Brain microvascular endothelial cell (primary cell): ENCODE data around the gene RAD1.

Source experiments
- DNase-seq: peaks from one replicate; pipeline ENCODE4 v3.0.0-alpha.2; 2020
- H3K27ac ChIP-seq: fragments of 250-450 bp; sonication (Bioruptor Pico); 2 replicates; pipeline ENCODE4 v1.5.1; 2020; ENCODE audit warnings: mild to moderate bottlenecking, moderate library complexity
- H3K27me3 ChIP-seq: fragments of 250-450 bp; sonication (Bioruptor Pico); replicated peaks from 2 replicates; pipeline ENCODE4 v1.5.1; 2020; ENCODE audit warnings: mild to moderate bottlenecking
- H3K36me3 ChIP-seq: fragments of 250-450 bp; sonication (Bioruptor Pico); replicated peaks from 2 replicates; pipeline ENCODE4 v1.5.1; 2020; ENCODE audit warnings: mild to moderate bottlenecking
- H3K4me3 ChIP-seq: 2 replicates; pipeline ENCODE4 v1.5.1; 2011; ENCODE audit warnings: low read depth, mild to moderate bottlenecking, control low read depth, low read length, moderate library complexity
- in situ Hi-C: cut with HindIII; loops from 2 replicates; pipeline ENCODE4 v1.10.0; 2017; ENCODE audit warnings: low sequenced_read_pairs, low pct_ligation_motif_present
- TF ChIP-seq, protein P1 (sequence below): IDR thresholded peaks from 2 replicates; pipeline ENCODE4 v1.5.1; 2011; ENCODE audit warnings: low read depth, mild to moderate bottlenecking, moderate library complexity, low read length, control low read depth, inconsistent platforms; ENCODE audit errors: missing control alignments

Gene RAD1

DNA sequence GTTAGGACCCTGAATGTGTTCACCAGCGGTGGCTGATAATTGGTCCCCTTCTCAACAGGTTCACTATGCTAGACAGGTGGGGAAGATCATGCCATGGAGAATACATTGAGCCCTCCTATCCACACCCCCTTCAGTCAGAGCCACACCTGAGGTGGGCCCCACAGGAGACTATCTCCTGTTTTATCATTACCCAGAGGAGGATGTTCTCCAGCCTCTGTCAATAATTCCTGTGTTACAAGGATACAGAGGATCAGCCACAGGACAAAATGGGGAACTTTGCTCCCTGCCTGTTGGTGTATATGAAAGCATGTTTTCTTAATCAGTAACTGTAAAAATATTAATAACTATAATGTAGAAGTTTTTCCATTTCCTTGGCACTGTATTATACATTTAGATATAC lies 25.9 kb downstream of the RAD1 start:
- Histone ChIP-seq H3K27me3 (no peaks in the 10 kb centered on the region), H3K36me3 (no peaks in the 10 kb centered on the region), H3K27ac (no peak overlapping the region), H3K4me3 (no peak overlapping the region)
- in situ Hi-C loops, result no loop called here
- DNase-seq, result no peak
- TF ChIP-seq, protein P1, sequence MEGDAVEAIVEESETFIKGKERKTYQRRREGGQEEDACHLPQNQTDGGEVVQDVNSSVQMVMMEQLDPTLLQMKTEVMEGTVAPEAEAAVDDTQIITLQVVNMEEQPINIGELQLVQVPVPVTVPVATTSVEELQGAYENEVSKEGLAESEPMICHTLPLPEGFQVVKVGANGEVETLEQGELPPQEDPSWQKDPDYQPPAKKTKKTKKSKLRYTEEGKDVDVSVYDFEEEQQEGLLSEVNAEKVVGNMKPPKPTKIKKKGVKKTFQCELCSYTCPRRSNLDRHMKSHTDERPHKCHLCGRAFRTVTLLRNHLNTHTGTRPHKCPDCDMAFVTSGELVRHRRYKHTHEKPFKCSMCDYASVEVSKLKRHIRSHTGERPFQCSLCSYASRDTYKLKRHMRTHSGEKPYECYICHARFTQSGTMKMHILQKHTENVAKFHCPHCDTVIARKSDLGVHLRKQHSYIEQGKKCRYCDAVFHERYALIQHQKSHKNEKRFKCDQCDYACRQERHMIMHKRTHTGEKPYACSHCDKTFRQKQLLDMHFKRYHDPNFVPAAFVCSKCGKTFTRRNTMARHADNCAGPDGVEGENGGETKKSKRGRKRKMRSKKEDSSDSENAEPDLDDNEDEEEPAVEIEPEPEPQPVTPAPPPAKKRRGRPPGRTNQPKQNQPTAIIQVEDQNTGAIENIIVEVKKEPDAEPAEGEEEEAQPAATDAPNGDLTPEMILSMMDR, result no peak

- no peak for DNase-seq
- in situ Hi-C loops, result no loop called here
- Histone ChIP-seq H3K4me3 (no peak overlapping the region), H3K27me3 (no peaks in the 10 kb centered on the region), H3K36me3 (no peaks in the 10 kb centered on the region), H3K27ac (no peak overlapping the region)
- TF ChIP-seq, protein P1, result no peak
These were observed 28.7 kb downstream of the RAD1 start for GRCh38 chr5:34886392-34887119.

- no peak for DNase-seq
- H3K27ac ChIP-seq, result no peak overlapping the region
- TF ChIP-seq, protein P1, result no peak
These were observed 34.1 kb downstream of the RAD1 start for GRCh38 chr5:34881246-34881645.

DNA sequence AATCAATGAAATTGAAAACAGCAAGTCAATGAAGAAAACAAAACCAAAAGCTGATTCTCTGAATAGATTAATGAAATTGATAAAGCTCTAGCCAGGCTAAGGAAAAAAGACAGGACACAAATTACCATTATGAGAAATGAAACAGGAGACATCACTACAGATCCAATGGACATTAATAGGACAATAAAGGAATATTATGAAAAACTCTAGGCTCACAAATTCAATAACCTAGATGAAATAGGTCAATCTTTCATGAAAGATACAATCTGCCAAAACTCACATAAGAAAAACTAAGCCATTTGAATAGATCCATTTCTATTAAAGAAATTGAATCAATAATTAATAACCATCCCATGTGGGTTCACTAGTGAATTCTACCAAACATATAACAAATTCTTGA lies 39.0 kb downstream of the RAD1 start:
- Histone ChIP-seq H3K36me3 (no peaks in the 10 kb centered on the region), H3K27me3 (no peaks in the 10 kb centered on the region), H3K27ac (no peak overlapping the region), H3K4me3 (no peak overlapping the region)
- TF ChIP-seq, protein P1, result no peak
- in situ Hi-C loops, result no loop called here
- no peak for DNase-seq

More at GRCh38 chr5:34881246-34881645, 34.1 kb downstream of the RAD1 start:
- in situ Hi-C loops, result no loop called here
- Histone ChIP-seq H3K4me3 (no peak overlapping the region), H3K27me3 (no peaks in the 10 kb centered on the region), H3K36me3 (no peaks in the 10 kb centered on the region)

DNA sequence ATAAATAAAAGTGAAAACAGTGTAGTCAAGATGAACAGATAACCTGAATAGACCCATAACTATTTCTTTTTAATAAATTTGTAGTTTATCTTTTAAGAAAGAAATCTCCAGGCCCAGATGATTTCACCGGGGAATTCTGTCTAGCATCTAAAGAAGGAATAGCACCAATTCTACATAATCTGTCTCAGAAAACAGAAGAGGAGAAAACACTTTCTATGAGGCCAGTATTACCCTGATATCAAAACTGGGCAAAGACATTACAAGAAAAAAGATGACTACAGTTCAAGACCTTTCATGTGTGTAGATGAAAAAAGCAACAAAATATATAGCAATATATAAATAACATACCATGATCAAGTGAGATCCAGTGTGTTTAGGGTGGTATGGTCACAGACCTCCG lies 44.9 kb downstream of the RAD1 start:
- Histone ChIP-seq H3K36me3 (no peaks in the 10 kb centered on the region), H3K27ac (no peak overlapping the region), H3K4me3 (no peak overlapping the region), H3K27me3 (no peaks in the 10 kb centered on the region)
- in situ Hi-C loops, result no loop called here
- TF ChIP-seq, protein P1, result no peak
- no peak for DNase-seq

GRCh38 chr5:34869256-34869655 lies 46.0 kb downstream of the RAD1 start:
- DNase-seq, result no peak
- H3K27ac ChIP-seq, result no peak overlapping the region
- TF ChIP-seq, protein P1, result no peak
- H3K27me3 ChIP-seq, result no peaks in the 10 kb centered on the region
- in situ Hi-C loops, result no loop called here
- H3K36me3 ChIP-seq, result no peaks in the 10 kb centered on the region
- no peak overlapping the region for H3K4me3 ChIP-seq
